SK-N-MC (cell line): ENCODE data around the gene C11orf54.

Experiments used
- EZH2 ChIP-seq: fragments of 200-600 bp; sonication (generic); IDR thresholded peaks from one replicate; pipeline ENCODE4 v1.6.1; 2017; ENCODE audit warnings: antibody characterized with exemption
- FOXP2 ChIP-seq: optimal IDR thresholded peaks from 2 replicates; pipeline ENCODE3; 2011; ENCODE audit warnings: mild to moderate bottlenecking, moderate library complexity; ENCODE audit not compliant: insufficient read depth; ENCODE audit errors: extremely low read length, control extremely low read depth
- POLR2AphosphoS5 ChIP-seq: IDR thresholded peaks from 2 replicates; pipeline ENCODE4 v1.6.1; 2012; ENCODE audit warnings: mild to moderate bottlenecking, low read depth, low read length, borderline replicate concordance

- TF ChIP-seq FOXP2 = no peak
- no peak for TF ChIP-seq EZH2
- TF ChIP-seq POLR2AphosphoS5 = no peak
Measured at GRCh38 chr11:93694557-93694956, 46.9 kb upstream of the C11orf54 start.
